Activated CD8-positive, alpha-beta memory T cell treated with anti-CD3 and anti-CD28 coated beads, Interleukin-2, amount 50 U/mL, for 24 hours (primary cell): ENCODE results near the gene SGMS2.
"Not testable (repeated sequence)": the region's sequence is repeated elsewhere in the genome, so short reads cannot be mapped to it uniquely, and the experiment has no call there.

ENCODE experiments used
- DNase-seq: peaks from one replicate; pipeline ENCODE4 v3.0.0-alpha.2; 2020; ENCODE audit errors: extremely low read depth

SGMS2 gene

GRCh38 chr4:107866726-107867125, 42.0 kb downstream of the SGMS2 start:
- DNase-seq = no peak

- DNase-seq = no peak
Observed at GRCh38 chr4:107870236-107870635, 45.5 kb downstream of the SGMS2 start.

- DNase-seq = no peak
Observed at GRCh38 chr4:107870916-107871786, 46.4 kb downstream of the SGMS2 start.

DNA sequence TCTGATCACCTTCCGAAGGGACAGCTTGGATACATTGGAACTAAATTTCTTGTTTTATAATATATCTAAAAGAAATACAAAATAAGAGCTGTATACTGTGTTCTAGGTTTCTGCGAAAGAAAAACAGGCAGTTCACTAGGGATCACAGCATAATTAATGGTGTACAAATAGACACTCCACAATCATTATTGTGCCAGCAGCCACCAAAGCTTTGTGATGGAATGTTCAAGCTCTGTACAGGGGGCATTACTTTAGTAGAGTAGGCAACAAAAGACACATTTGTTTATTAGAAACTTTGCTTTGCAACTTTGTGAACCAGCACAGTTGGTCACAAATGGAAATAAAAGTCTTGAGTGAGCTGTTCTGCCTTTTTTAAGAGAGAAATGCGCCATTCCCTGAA, 49.3 kb downstream of the SGMS2 start:
- DNase-seq = no peak

GRCh38 chr4:107876099-107876498, 51.4 kb downstream of the SGMS2 start:
- DNase-seq = no peak

- no peak for DNase-seq
Observed at GRCh38 chr4:107877361-107877760, 52.6 kb downstream of the SGMS2 start.

- DNase-seq = no peak
Observed at GRCh38 chr4:107885865-107886264, 61.1 kb downstream of the SGMS2 start.

DNA sequence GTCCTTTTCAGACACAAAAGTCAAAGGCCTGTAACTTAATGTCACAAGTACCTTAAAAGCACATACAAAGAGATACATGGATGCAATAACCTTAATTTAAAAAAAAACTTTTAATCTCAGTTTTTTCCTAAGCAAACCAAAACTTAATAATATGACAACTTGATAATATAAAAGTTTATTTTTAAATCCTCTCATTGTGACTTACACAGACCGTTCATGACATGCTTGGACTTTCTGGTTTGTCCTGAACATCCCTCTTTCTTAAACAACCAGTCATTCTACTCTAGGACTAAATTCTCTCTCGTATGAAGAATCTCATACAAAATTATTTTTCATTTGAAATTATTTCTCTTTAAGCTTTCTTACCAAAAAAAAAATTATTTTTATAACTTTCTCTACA, 63.5 kb downstream of the SGMS2 start:
- DNase-seq = no peak

- no peak for DNase-seq
Observed at GRCh38 chr4:107890779-107891178, 66.0 kb downstream of the SGMS2 start.

- DNase-seq = no peak
Observed at GRCh38 chr4:107891299-107891698, 66.6 kb downstream of the SGMS2 start.

DNA sequence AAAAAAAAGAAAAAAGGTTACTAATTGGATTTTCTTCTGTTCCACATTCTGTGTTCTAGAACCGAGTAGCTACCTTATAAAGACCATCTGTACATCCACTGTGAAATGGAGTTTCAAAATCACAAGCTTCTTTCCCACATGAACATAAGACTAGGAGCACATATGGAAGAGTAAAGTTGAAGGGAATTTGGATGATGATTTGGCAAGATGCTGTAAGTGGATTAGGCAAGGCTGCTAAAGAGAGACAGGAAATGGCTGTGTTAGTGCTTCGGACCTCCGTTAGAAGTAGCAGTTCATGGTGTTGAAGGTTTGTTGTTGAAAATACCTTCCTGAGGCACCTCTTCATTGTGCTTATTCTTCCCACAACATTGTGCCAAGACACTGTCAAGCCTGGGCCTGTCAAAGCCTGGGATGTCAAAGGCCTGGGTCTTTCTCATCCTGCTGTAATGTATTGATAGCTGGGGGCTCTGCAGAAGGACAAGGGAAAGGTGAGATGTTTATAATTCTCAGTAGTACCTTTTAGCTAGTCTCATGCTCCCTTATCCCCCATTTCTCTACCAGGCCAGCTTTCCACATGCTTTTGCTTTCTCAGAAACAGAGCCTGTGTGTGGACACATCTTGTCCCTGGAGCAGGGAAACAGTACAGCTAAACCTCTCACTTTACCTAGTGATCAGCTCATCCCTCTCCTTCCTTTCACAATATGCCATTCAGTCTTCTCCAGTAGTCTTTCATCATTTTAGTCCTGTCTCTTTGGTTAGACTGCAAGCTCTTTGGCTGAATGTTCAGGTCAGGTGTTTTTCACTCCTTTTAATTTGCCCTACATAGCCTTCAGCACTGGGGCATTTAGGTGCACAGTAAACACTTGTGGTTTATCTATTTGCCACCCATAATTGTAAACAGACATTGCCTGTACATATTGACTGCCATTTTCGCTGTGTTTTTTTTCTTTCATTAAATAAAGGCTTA, 68.7 kb downstream of the SGMS2 start:
- no peak for DNase-seq

- DNase-seq = no peak
Observed at GRCh38 chr4:107894138-107894603, 69.4 kb downstream of the SGMS2 start.

GRCh38 chr4:107896158-107896645, 71.5 kb downstream of the SGMS2 start:
- DNase-seq = no peak

DNA sequence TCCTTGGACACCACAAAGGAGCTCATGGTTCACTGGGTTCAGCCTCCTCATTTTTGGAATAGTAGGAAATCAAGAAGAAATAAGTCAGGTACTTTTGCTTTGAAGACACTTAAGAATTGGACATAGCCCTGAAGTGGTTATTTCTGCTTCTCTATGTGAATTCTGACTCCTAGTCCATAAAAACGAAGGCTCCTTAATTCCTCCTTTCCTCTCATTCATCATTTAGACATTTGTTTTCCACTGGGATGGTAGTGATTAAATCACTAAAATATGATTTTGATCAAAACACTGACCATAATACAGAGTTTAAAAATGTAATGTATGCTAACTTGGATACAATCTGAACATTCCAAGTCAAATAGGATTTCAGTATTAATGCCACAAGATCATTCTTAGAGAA, 71.9 kb downstream of the SGMS2 start:
- no peak for DNase-seq

DNA sequence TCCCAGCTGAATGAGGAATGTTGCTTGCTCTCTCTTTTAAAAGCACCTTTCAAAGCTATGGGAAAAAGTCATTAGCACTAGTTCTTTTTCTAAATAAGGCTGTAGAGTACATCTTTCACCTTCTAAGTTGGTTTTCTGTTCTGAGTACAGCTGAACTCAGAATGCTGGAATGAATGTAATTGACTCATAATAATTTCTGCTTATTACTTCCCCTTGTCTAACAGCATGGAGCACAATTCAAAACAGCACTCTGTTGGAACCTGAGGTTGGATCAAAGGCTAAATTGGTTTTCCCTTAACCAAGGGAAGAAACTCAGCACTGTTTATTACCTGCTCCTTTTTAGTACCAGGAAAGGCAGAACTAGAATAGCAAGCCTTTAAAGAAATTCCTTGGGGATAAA, 73.1 kb downstream of the SGMS2 start:
- no peak for DNase-seq

DNA sequence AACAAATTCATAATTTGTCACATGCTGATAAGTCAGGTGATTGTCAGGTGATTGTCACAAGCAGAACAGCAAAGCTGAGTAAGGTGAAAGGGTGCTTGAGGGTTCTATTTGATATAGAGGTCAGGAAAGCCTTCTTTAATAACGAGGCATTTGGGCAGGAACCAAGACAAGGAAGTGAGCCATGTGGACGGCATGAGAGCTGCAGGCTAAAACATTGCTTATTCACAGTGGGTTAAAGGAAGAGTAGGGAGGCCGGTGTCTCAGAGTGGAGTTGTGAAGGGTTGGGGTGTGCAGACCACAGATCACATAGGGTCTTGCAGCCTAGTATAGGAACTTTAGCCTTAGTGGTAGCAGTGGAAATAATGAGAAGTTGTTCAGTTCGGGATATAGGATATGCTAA, 75.3 kb downstream of the SGMS2 start:
- no peak for DNase-seq

DNA sequence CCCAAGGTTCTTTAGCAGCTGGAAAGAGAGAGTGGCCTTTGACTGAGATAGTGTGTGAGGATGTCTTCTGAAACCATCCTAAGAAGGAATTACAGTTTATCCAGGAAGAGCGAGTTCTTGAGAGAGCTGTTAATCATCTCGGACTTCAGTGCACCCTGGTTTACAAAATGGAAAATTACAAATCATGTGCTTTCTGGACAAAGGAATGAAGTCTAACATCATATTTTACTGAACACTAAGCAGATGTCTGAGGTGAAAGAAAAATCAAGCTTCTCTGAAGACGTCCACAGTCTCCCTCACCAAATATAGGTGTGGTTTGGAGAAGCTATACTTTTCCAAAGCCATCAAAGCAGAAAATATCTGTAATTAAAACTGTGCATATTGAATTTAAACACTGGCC, 75.8 kb downstream of the SGMS2 start:
- DNase-seq = no peak

GRCh38 chr4:107901213-107901934, 76.6 kb downstream of the SGMS2 start:
- DNase-seq = no peak

DNA sequence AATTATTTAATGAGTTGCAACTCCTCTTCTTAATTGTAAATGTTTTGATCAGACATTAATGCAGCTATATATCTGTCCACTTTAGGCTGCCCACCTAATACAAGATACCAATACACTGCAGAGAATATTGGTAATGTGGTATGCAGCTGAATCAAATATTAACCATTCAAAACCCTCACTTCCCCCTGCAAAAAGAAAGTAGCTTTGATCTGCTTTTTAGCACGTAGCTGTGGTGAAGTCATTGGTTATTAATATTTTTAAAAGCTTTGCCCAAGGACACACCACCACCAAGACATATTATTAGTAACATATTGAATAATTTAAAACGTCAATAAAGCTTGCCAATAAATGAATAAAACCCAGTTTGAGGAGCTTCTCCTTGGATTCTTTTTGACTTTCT, 78.0 kb downstream of the SGMS2 start:
- no peak for DNase-seq

GRCh38 chr4:107905082-107905481, 80.3 kb downstream of the SGMS2 start:
- DNase-seq = not testable (repeated sequence)

DNA sequence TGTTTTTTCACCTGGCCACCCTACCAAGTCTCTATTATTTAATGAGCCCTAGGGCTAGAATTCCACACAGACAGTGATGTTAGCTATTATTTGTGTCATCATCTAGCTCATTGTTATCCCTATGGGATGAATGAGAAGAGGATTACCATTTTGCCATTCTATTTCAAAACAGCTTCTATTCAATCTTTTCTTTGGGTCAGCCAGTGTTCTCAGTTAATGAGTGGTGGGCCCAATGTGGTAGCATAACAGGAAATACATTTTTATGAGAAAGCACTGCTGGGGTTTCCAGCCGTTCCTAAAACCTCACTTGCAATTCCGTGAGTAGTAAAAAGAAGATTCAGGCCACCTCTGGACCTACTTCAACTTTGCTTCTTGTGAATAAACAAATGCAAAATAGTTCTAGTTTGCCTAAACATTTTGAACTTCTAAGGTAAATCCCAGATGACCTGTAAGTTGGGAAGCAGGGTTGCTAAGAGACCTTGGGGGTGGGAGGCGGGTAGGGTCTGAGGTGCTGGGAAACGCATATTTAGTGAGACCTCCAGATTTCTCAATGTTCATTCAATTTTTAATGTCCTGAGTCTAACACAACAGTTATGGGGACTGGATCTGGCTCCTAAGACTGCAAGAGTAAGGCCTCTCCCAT, 81.8 kb downstream of the SGMS2 start:
- no peak for DNase-seq
